Vagina (tissue), 2 donors: Measurements from ENCODE around the gene CCDC7.

ENCODE experiments used
- CTCF ChIP-seq, 3 experiments: fragments of 450-650 bp in 2 of 3; fragments of 200-600 bp in 1 of 3; sonication (generic) in 1 of 3; IDR thresholded peaks; one replicate each; pipeline ENCODE4 v1.5.1; 2017 to 2019; ENCODE audit warnings: antibody characterized with exemption in 3 of 3, mild to moderate bottlenecking in 2 of 3, moderate library complexity in 2 of 3
- POLR2A ChIP-seq, 2 donors: fragments of 450-650 bp; IDR thresholded peaks; one replicate each; pipeline ENCODE4 v1.6.1; 2017; ENCODE audit warnings: antibody characterized with exemption in 2 of 2, mild to moderate bottlenecking in 2 of 2, moderate library complexity in 2 of 2

- no peak for TF ChIP-seq POLR2A (IDR thresholded peaks at IDR 0.05)
- no peak for TF ChIP-seq CTCF (IDR thresholded peaks at IDR 0.05)
Observed at GRCh38 chr10:32629910-32630309, 184.0 kb downstream of the CCDC7 start.
